Measurements from ENCODE around the gene HES5. TPM values are rescaled to one million over a fixed set of nuclear protein-coding genes. Genes with fewer than 3 reads are reported as not detected.
A peak's percentile ranks its signal among the peaks of the same experiment; 100 is the strongest.

HES5 gene
- polyA plus RNA-seq, 1 of the 3 experiments (the other 2 are of a cell fraction): 0.03 TPM

DNA sequence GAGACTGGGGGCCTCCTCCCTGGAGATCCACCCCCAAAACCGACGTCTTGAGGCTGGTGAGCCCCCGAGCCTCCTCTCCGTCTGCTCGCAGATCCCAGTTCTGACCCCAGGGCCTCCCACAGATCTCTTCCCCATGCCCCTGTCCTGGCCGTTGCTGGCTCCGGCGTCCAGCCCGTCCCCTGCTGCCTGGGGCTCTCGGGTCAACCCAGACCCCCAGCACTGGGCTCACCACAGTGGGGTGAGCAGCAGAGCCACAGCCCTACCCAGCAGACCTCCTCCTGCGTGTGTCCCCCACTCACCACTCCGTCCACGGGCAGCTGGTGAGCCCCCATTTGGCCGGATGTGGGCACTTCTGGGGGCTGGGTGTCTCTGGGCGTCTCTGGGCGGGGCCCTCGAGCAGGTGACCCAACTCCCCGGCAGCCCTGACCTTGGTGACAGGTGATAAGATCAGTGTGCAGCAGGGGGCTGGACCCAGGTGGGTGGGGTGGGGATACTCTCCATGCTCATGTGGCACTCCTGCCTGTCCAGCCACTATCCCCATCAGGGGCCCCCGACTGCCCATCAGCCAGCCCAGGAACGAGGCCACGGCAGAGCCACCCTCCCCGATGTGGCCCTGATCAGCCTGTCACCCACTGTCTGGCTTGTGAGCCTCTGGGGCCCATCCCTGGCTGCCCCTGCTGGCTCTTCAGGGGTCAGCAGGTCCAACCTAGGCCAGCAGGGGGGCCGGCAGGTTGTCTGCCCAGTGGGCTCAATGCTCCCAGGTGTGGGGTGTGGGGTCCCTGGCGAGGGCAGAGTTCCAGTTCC lies 26.8 kb upstream of the HES5 start:
- Histone ChIP-seq H3K4me2 (peak overlapping the region; percentile 44; the same call in 1 of the 2 replicates), H3K4me3 (ENCODE audit: low read depth in 2 of 2, low read length in 1 of 2) (no peak overlapping the region), H3K27me3 (ENCODE audit: insufficient read depth) (no peaks in the 10 kb centered on the region), H3K9ac (no peak overlapping the region), H3K79me2 (ENCODE audit: insufficient read depth) (no peaks in the 10 kb centered on the region), H3F3A (replicated peaks; ENCODE audit: insufficient read depth) (no peaks in the 10 kb centered on the region), H4K20me1 (ENCODE audit: insufficient read depth) (no peaks in the 10 kb centered on the region), H3K4me1 (ENCODE audit: control insufficient read depth in 1 of 2, insufficient read depth in 2 of 2, low read depth in 1 of 2, low read length in 1 of 2) (peaks cover 0 to 4% of the 10 kb centered on the region in 2 experiments; a peak in 1 of 4 replicates), H2AFZ (ENCODE audit: low read depth) (no peak overlapping the region; the same call in 1 of the 2 replicates), H3K36me3 (replicated peaks in 1 of 2; ENCODE audit: control insufficient read depth in 1 of 2, insufficient read depth in 2 of 2, low read length in 1 of 2) (no peaks in the 10 kb centered on the region), H3K27ac (ENCODE audit: low read depth in 2 of 2, low read length in 1 of 2) (no peak overlapping the region), H3K9me3 (no peaks in the 10 kb centered on the region), H3K9me2 (no peaks in the 10 kb centered on the region)
- WGBS (ENCODE audit: low lambda C conversion rate): 34% methylated on average over 4 of the region's 24 CpGs
- no peak for DNase-seq
- CTCF ChIA-PET: interaction anchor here (0.6 to 3.3 kb wide), 7 partner anchors 9 to 230 kb away, joined by 3 to 16 read pairs (median 12); no protein-coding TSS in a partner anchor
- no peak for TF ChIP-seq TCF12 (IDR thresholded peaks at IDR 0.05)
- TF ChIP-seq TEAD4 (IDR thresholded peaks at IDR 0.05; ENCODE audit: borderline replicate concordance, insufficient read depth): no peak
- TF ChIP-seq TAF1 (IDR thresholded peaks at IDR 0.05; ENCODE audit: borderline replicate concordance, low read depth, low read length): no peak
- TF ChIP-seq, protein P1, sequence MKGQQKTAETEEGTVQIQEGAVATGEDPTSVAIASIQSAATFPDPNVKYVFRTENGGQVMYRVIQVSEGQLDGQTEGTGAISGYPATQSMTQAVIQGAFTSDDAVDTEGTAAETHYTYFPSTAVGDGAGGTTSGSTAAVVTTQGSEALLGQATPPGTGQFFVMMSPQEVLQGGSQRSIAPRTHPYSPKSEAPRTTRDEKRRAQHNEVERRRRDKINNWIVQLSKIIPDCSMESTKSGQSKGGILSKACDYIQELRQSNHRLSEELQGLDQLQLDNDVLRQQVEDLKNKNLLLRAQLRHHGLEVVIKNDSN (IDR thresholded peaks at IDR 0.05; ENCODE audit: borderline replicate concordance, low read depth): no peak
- TF ChIP-seq JUND (IDR thresholded peaks at IDR 0.05): no peak
- no peak for TF ChIP-seq ELF1 (IDR thresholded peaks at IDR 0.05)
- TF ChIP-seq, protein P2, sequence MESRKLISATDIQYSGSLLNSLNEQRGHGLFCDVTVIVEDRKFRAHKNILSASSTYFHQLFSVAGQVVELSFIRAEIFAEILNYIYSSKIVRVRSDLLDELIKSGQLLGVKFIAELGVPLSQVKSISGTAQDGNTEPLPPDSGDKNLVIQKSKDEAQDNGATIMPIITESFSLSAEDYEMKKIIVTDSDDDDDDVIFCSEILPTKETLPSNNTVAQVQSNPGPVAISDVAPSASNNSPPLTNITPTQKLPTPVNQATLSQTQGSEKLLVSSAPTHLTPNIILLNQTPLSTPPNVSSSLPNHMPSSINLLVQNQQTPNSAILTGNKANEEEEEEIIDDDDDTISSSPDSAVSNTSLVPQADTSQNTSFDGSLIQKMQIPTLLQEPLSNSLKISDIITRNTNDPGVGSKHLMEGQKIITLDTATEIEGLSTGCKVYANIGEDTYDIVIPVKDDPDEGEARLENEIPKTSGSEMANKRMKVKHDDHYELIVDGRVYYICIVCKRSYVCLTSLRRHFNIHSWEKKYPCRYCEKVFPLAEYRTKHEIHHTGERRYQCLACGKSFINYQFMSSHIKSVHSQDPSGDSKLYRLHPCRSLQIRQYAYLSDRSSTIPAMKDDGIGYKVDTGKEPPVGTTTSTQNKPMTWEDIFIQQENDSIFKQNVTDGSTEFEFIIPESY (IDR thresholded peaks at IDR 0.05; ENCODE audit: borderline replicate concordance, low read depth): no peak
- no peak for TF ChIP-seq FOXM1 (IDR thresholded peaks at IDR 0.05; ENCODE audit: low read depth)
- TF ChIP-seq, protein P3, sequence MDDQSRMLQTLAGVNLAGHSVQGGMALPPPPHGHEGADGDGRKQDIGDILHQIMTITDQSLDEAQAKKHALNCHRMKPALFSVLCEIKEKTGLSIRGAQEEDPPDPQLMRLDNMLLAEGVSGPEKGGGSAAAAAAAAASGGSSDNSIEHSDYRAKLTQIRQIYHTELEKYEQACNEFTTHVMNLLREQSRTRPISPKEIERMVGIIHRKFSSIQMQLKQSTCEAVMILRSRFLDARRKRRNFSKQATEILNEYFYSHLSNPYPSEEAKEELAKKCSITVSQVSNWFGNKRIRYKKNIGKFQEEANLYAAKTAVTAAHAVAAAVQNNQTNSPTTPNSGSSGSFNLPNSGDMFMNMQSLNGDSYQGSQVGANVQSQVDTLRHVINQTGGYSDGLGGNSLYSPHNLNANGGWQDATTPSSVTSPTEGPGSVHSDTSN (IDR thresholded peaks at IDR 0.05): no peak
- TF ChIP-seq FOSL2 (IDR thresholded peaks at IDR 0.05; ENCODE audit: borderline replicate concordance, low read depth): no peak
- TF ChIP-seq, protein P4, sequence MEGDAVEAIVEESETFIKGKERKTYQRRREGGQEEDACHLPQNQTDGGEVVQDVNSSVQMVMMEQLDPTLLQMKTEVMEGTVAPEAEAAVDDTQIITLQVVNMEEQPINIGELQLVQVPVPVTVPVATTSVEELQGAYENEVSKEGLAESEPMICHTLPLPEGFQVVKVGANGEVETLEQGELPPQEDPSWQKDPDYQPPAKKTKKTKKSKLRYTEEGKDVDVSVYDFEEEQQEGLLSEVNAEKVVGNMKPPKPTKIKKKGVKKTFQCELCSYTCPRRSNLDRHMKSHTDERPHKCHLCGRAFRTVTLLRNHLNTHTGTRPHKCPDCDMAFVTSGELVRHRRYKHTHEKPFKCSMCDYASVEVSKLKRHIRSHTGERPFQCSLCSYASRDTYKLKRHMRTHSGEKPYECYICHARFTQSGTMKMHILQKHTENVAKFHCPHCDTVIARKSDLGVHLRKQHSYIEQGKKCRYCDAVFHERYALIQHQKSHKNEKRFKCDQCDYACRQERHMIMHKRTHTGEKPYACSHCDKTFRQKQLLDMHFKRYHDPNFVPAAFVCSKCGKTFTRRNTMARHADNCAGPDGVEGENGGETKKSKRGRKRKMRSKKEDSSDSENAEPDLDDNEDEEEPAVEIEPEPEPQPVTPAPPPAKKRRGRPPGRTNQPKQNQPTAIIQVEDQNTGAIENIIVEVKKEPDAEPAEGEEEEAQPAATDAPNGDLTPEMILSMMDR (IDR thresholded peaks at IDR 0.05): no peak
- TF ChIP-seq NFIC (IDR thresholded peaks at IDR 0.05; ENCODE audit: borderline replicate concordance): no peak
- no peak for TF ChIP-seq RAD21 (IDR thresholded peaks at IDR 0.05; ENCODE audit: low read length)
- TF ChIP-seq NRF1 (IDR thresholded peaks at IDR 0.05; ENCODE audit: low read depth, low read length): no peak
- no peak for TF ChIP-seq CHD2 (IDR thresholded peaks at IDR 0.05; ENCODE audit: low read length, partially characterized antibody)
- no peak for TF ChIP-seq SIN3A (IDR thresholded peaks at IDR 0.05; ENCODE audit: borderline replicate concordance, low read depth, low read length)
- TF ChIP-seq, protein P5, sequence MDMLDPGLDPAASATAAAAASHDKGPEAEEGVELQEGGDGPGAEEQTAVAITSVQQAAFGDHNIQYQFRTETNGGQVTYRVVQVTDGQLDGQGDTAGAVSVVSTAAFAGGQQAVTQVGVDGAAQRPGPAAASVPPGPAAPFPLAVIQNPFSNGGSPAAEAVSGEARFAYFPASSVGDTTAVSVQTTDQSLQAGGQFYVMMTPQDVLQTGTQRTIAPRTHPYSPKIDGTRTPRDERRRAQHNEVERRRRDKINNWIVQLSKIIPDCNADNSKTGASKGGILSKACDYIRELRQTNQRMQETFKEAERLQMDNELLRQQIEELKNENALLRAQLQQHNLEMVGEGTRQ (IDR thresholded peaks at IDR 0.05; ENCODE audit: borderline replicate concordance, low read depth, low read length): no peak
- TF ChIP-seq YY1 (IDR thresholded peaks at IDR 0.05; ENCODE audit: low read depth): no peak
- POLR2A ChIA-PET: no interaction called here

All from SK-N-SH (cell line).